ENCODE results near the gene HSPA1A.
"Not testable (repeated sequence)": the region's sequence is repeated elsewhere in the genome, so short reads cannot be mapped to it uniquely, and the experiment has no call there.

The HSPA1A gene

GRCh38 chr6:31861150-31861549, 45.8 kb downstream of the HSPA1A start:
- TF ChIP-seq POLR2A (IDR thresholded peaks at IDR 0.05; ENCODE audit: extremely low read depth, insufficient read length) = no peak
- TF ChIP-seq, protein P1, sequence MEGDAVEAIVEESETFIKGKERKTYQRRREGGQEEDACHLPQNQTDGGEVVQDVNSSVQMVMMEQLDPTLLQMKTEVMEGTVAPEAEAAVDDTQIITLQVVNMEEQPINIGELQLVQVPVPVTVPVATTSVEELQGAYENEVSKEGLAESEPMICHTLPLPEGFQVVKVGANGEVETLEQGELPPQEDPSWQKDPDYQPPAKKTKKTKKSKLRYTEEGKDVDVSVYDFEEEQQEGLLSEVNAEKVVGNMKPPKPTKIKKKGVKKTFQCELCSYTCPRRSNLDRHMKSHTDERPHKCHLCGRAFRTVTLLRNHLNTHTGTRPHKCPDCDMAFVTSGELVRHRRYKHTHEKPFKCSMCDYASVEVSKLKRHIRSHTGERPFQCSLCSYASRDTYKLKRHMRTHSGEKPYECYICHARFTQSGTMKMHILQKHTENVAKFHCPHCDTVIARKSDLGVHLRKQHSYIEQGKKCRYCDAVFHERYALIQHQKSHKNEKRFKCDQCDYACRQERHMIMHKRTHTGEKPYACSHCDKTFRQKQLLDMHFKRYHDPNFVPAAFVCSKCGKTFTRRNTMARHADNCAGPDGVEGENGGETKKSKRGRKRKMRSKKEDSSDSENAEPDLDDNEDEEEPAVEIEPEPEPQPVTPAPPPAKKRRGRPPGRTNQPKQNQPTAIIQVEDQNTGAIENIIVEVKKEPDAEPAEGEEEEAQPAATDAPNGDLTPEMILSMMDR (IDR thresholded peaks at IDR 0.05; ENCODE audit: low read depth, low read length) = no peak
- DNase-seq (ENCODE audit: low read depth) = no peak
- H3K4me3 ChIP-seq (ENCODE audit: low read depth, low read length) = no peak overlapping the region

DNA sequence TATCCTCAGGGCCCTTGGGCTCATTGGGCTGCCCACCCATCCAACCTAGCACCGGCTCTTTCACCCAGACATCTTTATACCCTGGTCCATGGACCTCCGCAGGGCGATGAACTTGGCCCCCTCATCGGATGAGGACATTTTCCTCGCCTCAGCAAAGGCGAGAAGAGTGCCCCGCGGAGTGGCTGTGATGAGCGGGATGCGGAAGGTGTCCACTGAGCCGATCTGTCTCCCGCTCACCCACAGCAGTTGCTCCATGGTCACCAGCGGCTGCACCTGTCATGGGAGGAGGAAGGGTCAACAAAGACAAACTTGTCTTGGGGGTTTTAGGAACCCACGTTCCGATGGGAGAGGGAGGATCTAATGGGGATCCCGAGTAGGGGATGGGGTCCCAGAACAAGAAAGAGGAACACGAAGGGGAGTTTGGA, 46.6 kb downstream of the HSPA1A start:
- no peak for DNase-seq (ENCODE audit: low read depth)
- TF ChIP-seq, protein P2, sequence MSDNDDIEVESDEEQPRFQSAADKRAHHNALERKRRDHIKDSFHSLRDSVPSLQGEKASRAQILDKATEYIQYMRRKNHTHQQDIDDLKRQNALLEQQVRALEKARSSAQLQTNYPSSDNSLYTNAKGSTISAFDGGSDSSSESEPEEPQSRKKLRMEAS (IDR thresholded peaks at IDR 0.05; ENCODE audit: low read depth, low read length) = no peak
- TF ChIP-seq MYC (IDR thresholded peaks at IDR 0.05; ENCODE audit: low read depth, low read length) = no peak
- TF ChIP-seq, protein P1 (IDR thresholded peaks at IDR 0.05; ENCODE audit: low read depth, low read length) = no peak
- no peak for TF ChIP-seq POLR2A (IDR thresholded peaks at IDR 0.05; ENCODE audit: extremely low read depth, insufficient read length)

GRCh38 chr6:31862344-31863235, 47.2 kb downstream of the HSPA1A start, which contains the start of gene NEU1:
Gene NEU1, minus strand, starts transcription at chr6:31862821. Its CDS starts 45 bp downstream, at chr6:31862776.
- peak; percentile 100 for DNase-seq (ENCODE audit: low read depth)
- TF ChIP-seq, protein P1 (IDR thresholded peaks at IDR 0.05; ENCODE audit: low read depth, low read length) = no peak
- no peak; the same call in 1 of the 2 replicates for TF ChIP-seq MYC (IDR thresholded peaks at IDR 0.05; ENCODE audit: low read depth, low read length)
- TF ChIP-seq, protein P2 (IDR thresholded peaks at IDR 0.05; ENCODE audit: low read depth, low read length) = peak; percentile 97
- TF ChIP-seq POLR2A (IDR thresholded peaks at IDR 0.05; ENCODE audit: extremely low read depth, insufficient read length) = peak; percentile 78
- H3K4me3 ChIP-seq (ENCODE audit: low read depth, low read length) = peak within 1 kb of the TSS; percentile 85

More for the DNA sequence above, 46.6 kb downstream of the HSPA1A start:
- H3K4me3 ChIP-seq (ENCODE audit: low read depth, low read length) = peak overlapping the region; percentile 80

DNA sequence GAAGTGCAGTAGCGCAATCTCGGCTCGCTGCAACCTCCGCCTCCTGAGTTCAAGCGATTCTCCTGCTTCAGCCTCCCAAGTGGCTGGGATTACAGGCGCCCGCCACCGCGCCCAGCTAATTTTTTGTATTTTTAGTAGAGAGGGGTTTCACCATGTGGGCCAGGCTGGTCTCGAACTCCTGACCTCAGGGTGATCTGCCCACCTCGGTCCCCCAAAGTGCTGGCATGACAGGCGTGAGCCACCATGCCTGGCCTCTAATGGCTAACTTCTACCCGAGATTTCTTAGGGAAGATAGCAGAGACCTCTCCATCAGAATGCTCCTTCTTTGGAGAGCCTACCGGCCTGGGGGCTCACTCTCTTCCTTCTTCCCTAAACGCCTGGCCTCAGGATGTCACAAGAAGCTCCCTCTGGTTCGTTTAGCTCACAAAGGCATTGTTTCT, 48.8 kb downstream of the HSPA1A start:
- not testable (repeated sequence) for DNase-seq (ENCODE audit: low read depth)

GRCh38 chr6:31864818-31865204, 49.5 kb downstream of the HSPA1A start:
- no peak overlapping the region for H3K4me3 ChIP-seq (ENCODE audit: low read depth, low read length)
- no peak for DNase-seq (ENCODE audit: low read depth)
- TF ChIP-seq MYC (IDR thresholded peaks at IDR 0.05; ENCODE audit: low read depth, low read length) (no peak), POLR2A (IDR thresholded peaks at IDR 0.05; ENCODE audit: extremely low read depth, insufficient read length) (no peak)
- TF ChIP-seq, protein P1 (IDR thresholded peaks at IDR 0.05; ENCODE audit: low read depth, low read length) = no peak
- TF ChIP-seq, protein P2 (IDR thresholded peaks at IDR 0.05; ENCODE audit: low read depth, low read length) = no peak

More for the DNA sequence above, 48.8 kb downstream of the HSPA1A start:
- H3K4me3 ChIP-seq (ENCODE audit: low read depth, low read length) = peak overlapping the region; percentile 85

DNA sequence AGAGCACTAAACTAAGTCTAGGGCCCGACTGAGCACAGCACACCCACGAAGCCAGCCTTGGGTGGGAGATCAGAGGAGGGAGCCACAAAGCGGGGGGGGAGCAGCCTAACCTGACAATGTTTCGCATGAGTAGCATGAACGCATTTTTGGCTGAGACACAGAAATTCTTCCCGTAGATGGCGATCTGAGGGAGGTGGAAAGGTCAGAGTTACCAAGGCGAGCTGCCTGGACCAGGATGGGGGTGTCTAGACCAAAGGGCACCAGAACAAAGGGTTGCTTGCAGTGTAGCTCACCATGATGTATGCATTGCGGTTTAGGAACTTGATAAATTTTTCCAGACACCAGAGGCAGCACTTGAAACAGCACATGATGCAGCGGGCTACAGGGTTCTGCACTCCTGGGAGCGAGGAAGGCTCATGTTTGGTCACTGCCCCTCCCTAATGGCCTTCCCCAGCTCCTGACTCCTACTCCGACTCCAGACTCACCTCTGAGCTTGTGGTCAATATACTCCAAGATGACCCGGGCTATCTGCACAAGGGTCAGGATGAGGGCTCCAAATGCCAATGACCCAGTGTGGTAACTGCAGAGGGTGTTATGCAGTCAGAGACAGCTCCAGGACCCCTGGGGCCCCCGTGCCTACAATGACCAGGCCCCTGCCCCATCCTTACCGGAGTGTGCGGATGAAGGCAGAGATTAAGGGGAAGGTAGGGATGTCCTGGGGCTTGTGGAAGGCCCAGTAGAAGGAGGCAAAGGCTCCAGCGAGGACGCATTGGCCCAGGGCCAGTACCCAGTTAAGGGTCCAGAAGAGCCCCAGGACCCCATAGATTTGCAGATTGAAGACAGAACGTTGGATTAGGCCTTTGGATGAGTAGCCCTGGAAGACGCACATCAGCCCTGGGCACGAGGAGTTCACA, 50.1 kb downstream of the HSPA1A start:
- TF ChIP-seq MYC (IDR thresholded peaks at IDR 0.05; ENCODE audit: low read depth, low read length) (no peak), POLR2A (IDR thresholded peaks at IDR 0.05; ENCODE audit: extremely low read depth, insufficient read length) (no peak)
- TF ChIP-seq, protein P1 (IDR thresholded peaks at IDR 0.05; ENCODE audit: low read depth, low read length) = no peak
- TF ChIP-seq, protein P2 (IDR thresholded peaks at IDR 0.05; ENCODE audit: low read depth, low read length) = no peak
- DNase-seq (ENCODE audit: low read depth) = no peak
- no peak overlapping the region for H3K4me3 ChIP-seq (ENCODE audit: low read depth, low read length)
